ENCODE data around the gene TTLL8.
A peak's percentile ranks its signal among the peaks of the same experiment; 100 is the strongest.

- TF ChIP-seq, protein P1, sequence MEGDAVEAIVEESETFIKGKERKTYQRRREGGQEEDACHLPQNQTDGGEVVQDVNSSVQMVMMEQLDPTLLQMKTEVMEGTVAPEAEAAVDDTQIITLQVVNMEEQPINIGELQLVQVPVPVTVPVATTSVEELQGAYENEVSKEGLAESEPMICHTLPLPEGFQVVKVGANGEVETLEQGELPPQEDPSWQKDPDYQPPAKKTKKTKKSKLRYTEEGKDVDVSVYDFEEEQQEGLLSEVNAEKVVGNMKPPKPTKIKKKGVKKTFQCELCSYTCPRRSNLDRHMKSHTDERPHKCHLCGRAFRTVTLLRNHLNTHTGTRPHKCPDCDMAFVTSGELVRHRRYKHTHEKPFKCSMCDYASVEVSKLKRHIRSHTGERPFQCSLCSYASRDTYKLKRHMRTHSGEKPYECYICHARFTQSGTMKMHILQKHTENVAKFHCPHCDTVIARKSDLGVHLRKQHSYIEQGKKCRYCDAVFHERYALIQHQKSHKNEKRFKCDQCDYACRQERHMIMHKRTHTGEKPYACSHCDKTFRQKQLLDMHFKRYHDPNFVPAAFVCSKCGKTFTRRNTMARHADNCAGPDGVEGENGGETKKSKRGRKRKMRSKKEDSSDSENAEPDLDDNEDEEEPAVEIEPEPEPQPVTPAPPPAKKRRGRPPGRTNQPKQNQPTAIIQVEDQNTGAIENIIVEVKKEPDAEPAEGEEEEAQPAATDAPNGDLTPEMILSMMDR (IDR thresholded peaks at IDR 0.05): peak in 1 of 3 donors; percentile 11
- TF ChIP-seq POLR2A (IDR thresholded peaks at IDR 0.05): no peak
Observed at GRCh38 chr22:49979587-49980264, 78.4 kb downstream of the TTLL8 start.

Data from lower leg skin (tissue), 3 donors.